CD1c-positive myeloid dendritic cell (primary cell): Measurements from ENCODE around the gene KCNK1.
"Not testable (repeated sequence)": the region's sequence is repeated elsewhere in the genome, so short reads cannot be mapped to it uniquely, and the experiment has no call there.

Experiments
- DNase-seq: peaks from one replicate; pipeline ENCODE4 v3.0.0-alpha.2; 2016; ENCODE audit errors: extremely low spot score

KCNK1 gene

GRCh38 chr1:233667741-233668140 lies 53.8 kb downstream of the KCNK1 start:
- no peak for DNase-seq

GRCh38 chr1:233668146-233668724 lies 54.3 kb downstream of the KCNK1 start:
- no peak for DNase-seq

- no peak for DNase-seq
These were observed 54.9 kb downstream of the KCNK1 start for GRCh38 chr1:233668725-233669294.

GRCh38 chr1:233670363-233670762 lies 56.5 kb downstream of the KCNK1 start:
- not testable (repeated sequence) for DNase-seq

GRCh38 chr1:233671286-233671685 lies 57.4 kb downstream of the KCNK1 start:
- DNase-seq, result no peak

GRCh38 chr1:233672732-233673131 lies 58.8 kb downstream of the KCNK1 start:
- no peak for DNase-seq

GRCh38 chr1:233673261-233673946 lies 59.5 kb downstream of the KCNK1 start:
- DNase-seq, result no peak

GRCh38 chr1:233673947-233674431 lies 60.1 kb downstream of the KCNK1 start:
- DNase-seq, result no peak

GRCh38 chr1:233675446-233675845 lies 61.5 kb downstream of the KCNK1 start:
- no peak for DNase-seq

GRCh38 chr1:233675893-233676292 lies 62.0 kb downstream of the KCNK1 start:
- DNase-seq, result no peak

GRCh38 chr1:233677690-233678354 lies 63.9 kb downstream of the KCNK1 start:
- no peak for DNase-seq

GRCh38 chr1:233679030-233679429 lies 65.1 kb downstream of the KCNK1 start:
- no peak for DNase-seq

- DNase-seq, result no peak
These were observed 65.9 kb downstream of the KCNK1 start for GRCh38 chr1:233679591-233680373.

GRCh38 chr1:233681285-233681684 lies 67.4 kb downstream of the KCNK1 start:
- DNase-seq, result no peak

GRCh38 chr1:233686653-233687052 lies 72.7 kb downstream of the KCNK1 start:
- DNase-seq, result not testable (repeated sequence)

GRCh38 chr1:233689017-233689747 lies 75.3 kb downstream of the KCNK1 start:
- no peak for DNase-seq

- DNase-seq, result no peak
These were observed 75.9 kb downstream of the KCNK1 start for GRCh38 chr1:233689748-233690254.

- DNase-seq, result no peak
These were observed 82.0 kb downstream of the KCNK1 start for GRCh38 chr1:233695901-233696300.

- DNase-seq, result no peak
These were observed 86.4 kb downstream of the KCNK1 start for GRCh38 chr1:233700338-233700737.

GRCh38 chr1:233704170-233704897 lies 90.4 kb downstream of the KCNK1 start:
- DNase-seq, result no peak
